Endothelial cell (in vitro differentiated cells): ENCODE results near the gene FN3KRP. TPM values are rescaled to one million over a fixed set of nuclear protein-coding genes. Genes with fewer than 3 reads are reported as not detected.

Experiments
- DNase-seq: peaks from one replicate; pipeline ENCODE4 v3.0.0; 2021; ENCODE audit warnings: low spot score
- H3K27ac Mint-ChIP-seq: one replicate; pipeline ENCODE4 v1.8.0; 2021; ENCODE audit warnings: mixed read lengths, inconsistent platforms; ENCODE audit not compliant: unreplicated experiment
- H3K27me3 Mint-ChIP-seq: one replicate; pipeline ENCODE4 v1.8.0; 2021; ENCODE audit warnings: mild to moderate bottlenecking, moderate library complexity, mixed read lengths, inconsistent platforms; ENCODE audit not compliant: unreplicated experiment
- H3K36me3 Mint-ChIP-seq: one replicate; pipeline ENCODE4 v1.8.0; 2021; ENCODE audit warnings: mild to moderate bottlenecking, low read depth, mixed read lengths, inconsistent platforms; ENCODE audit not compliant: unreplicated experiment
- H3K4me1 Mint-ChIP-seq: one replicate; pipeline ENCODE4 v1.8.0; 2021; ENCODE audit warnings: mild to moderate bottlenecking, mixed read lengths, inconsistent platforms; ENCODE audit not compliant: unreplicated experiment
- H3K4me3 Mint-ChIP-seq: one replicate; pipeline ENCODE4 v1.8.0; 2021; ENCODE audit warnings: mild to moderate bottlenecking, mixed read lengths, inconsistent platforms; ENCODE audit not compliant: unreplicated experiment
- H3K9me3 Mint-ChIP-seq: one replicate; pipeline ENCODE4 v1.8.0; 2021; ENCODE audit warnings: mixed read lengths, inconsistent platforms; ENCODE audit not compliant: unreplicated experiment
- total RNA-seq: library from RNA; stranded (reverse); fragmentation: NEBNext Ultra II Directional; extraction: Animal tissue kit (Norgen Biotek cat#: 25700); gene quantifications from one replicate; pipeline ENCODE4 v1.2.1, GENCODE V29; 2021; ENCODE audit not compliant: unreplicated experiment
- TF ChIP-seq, protein P1 (sequence below): fragments of 200-600 bp; sonication (generic); IDR thresholded peaks from one replicate; pipeline ENCODE4 v1.5.0; 2021; ENCODE audit warnings: antibody characterized with exemption; ENCODE audit not compliant: unreplicated experiment

FN3KRP gene
- total RNA-seq, 1 donor from 2014 or later = 27.9 TPM

DNA sequence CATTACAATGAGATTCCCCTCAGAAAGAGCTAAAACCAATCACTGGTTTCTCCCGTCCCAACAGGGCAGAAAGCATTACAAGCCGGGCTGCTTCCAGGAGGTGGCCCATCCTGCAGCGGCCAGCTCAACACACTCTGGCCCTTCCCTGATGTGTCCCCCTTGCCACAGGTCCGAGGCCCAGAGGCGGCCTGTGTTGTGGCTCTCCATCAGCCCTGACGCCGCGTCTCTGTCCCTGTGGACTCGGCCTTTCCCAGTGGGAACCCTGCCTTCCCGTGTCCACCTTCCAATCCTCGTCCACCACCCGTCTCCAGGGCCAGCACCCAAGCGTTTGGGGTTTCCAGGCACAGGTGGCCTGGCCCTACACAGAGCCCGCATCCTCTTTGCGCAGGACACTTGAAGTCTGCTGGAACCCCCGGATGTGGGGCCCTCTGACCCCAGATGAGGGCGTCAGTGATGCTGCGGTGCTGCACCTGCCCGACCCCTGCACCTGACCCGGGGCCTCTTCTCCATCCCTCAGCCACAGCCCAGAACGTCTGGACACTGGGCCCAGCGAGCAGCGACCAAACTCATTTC, 39.1 kb upstream of the FN3KRP start:
- TF ChIP-seq, protein P1, sequence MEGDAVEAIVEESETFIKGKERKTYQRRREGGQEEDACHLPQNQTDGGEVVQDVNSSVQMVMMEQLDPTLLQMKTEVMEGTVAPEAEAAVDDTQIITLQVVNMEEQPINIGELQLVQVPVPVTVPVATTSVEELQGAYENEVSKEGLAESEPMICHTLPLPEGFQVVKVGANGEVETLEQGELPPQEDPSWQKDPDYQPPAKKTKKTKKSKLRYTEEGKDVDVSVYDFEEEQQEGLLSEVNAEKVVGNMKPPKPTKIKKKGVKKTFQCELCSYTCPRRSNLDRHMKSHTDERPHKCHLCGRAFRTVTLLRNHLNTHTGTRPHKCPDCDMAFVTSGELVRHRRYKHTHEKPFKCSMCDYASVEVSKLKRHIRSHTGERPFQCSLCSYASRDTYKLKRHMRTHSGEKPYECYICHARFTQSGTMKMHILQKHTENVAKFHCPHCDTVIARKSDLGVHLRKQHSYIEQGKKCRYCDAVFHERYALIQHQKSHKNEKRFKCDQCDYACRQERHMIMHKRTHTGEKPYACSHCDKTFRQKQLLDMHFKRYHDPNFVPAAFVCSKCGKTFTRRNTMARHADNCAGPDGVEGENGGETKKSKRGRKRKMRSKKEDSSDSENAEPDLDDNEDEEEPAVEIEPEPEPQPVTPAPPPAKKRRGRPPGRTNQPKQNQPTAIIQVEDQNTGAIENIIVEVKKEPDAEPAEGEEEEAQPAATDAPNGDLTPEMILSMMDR = no peak
- DNase-seq = no peak
- Mint-ChIP-seq H3K9me3 (peaks cover 5% of the 10 kb centered on the region), H3K27ac (no peak overlapping the region), H3K4me1 (no peaks in the 10 kb centered on the region), H3K36me3 (no peaks in the 10 kb centered on the region), H3K27me3 (no peaks in the 10 kb centered on the region), H3K4me3 (no peak overlapping the region)

DNA sequence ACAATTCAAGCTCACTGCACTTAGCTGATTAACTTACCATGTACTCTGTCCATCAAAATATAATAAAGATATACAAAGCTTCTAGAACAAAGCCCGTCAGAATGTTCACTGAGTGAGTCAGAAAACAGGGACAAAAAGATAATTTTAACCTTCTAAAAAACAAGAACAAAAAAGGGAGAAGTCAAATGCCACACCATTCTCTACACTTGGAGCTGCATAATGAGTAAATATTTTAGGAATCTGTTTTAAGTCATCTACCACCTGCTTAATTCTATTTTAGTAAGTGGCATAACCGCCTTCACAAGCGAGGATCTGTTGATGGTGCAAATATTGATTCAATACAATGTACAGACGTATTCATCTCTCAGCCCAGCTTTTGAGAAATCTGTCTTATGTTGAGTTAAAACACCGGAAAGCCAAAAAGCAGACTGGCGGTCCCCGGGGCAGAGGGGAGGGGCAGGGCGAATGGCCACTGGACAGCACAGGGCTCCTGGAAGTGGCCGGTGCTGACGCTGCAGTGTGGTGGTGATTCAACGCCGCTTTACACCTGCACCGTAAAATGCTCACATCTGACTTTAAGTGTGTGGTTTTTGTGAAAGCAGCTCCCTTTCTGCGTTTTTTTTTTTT, 38.1 kb upstream of the FN3KRP start:
- Mint-ChIP-seq H3K27ac (no peak overlapping the region), H3K4me1 (no peaks in the 10 kb centered on the region)

DNA sequence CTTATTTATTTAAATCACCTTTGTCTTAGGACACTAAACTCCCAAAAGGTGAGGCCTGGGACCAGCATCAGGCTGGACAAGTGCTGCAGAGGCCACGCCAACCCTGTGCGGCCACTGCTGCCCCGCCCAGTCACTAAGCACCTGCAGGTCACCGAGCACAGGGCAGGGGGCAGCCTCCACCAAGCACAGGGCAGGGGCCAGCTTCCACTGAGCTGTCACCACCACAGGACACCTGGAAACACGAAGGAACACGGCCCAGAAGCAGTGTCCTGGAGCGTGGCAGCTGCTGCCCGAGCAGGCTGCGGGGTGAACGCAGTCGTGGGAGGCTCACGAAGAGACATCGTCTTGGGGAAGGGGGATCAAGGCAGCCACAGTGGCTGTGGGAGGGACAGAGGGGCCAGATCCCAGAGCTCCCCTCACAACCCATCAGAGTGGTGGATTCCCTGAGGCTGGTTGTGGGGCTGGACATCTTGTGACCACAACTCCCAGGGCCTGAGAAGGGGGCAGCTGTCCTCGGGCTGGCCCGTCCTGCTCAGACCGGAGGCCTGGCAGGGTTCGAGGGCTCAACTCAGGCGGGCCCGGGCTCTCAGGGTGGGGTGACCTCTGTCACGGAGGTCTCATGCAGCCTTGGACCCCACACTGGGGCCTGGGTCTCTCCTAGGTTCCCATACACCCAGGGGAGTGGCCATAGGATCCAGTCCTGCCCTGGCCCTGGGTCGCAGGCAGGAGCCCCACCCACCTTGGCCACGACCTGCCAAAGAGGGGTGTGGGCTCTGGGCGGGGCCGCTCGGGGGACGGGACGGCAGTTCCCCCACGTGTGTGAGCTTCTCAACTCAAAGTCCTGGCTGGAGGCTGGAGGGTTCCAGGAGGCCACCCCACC, 36.7 kb upstream of the FN3KRP start:
- TF ChIP-seq, protein P1 = no peak
- no peaks in the 10 kb centered on the region for H3K4me1 Mint-ChIP-seq
- no peak overlapping the region for H3K4me3 Mint-ChIP-seq
- DNase-seq = no peak
- H3K36me3 Mint-ChIP-seq = no peaks in the 10 kb centered on the region
- H3K27me3 Mint-ChIP-seq = no peaks in the 10 kb centered on the region
- H3K9me3 Mint-ChIP-seq = peaks cover 5% of the 10 kb centered on the region
- H3K27ac Mint-ChIP-seq = no peak overlapping the region

More for the DNA sequence above, 38.1 kb upstream of the FN3KRP start:
- no peaks in the 10 kb centered on the region for H3K27me3 Mint-ChIP-seq
- DNase-seq = no peak
- H3K4me3 Mint-ChIP-seq = no peak overlapping the region
- peaks cover 5% of the 10 kb centered on the region for H3K9me3 Mint-ChIP-seq
- H3K36me3 Mint-ChIP-seq = no peaks in the 10 kb centered on the region
- TF ChIP-seq, protein P1 = no peak

DNA sequence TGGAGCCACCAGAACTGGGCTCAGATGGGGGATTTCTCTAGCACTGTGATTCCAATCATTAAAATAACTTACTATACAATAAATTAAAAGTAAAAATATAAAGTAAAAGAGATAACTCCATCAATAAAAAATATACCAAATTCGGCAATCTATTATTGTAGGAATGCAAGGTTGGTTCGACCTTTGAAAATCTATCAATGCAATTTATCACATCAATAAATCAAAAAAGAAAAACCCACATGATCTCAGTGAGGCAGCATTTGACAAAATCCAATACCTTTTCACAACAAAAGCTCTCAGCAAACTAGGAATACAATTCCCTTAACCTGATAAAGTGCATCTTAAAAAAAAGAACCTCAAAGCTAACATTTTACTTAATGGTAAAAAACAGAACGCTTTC, 35.0 kb upstream of the FN3KRP start:
- Mint-ChIP-seq H3K9me3 (peaks cover 5% of the 10 kb centered on the region), H3K36me3 (no peaks in the 10 kb centered on the region)
- DNase-seq = no peak

More for the DNA sequence above, 35.0 kb upstream of the FN3KRP start:
- no peaks in the 10 kb centered on the region for H3K27me3 Mint-ChIP-seq
- H3K4me1 Mint-ChIP-seq = no peaks in the 10 kb centered on the region
- no peak overlapping the region for H3K27ac Mint-ChIP-seq
- TF ChIP-seq, protein P1 = no peak
- no peak overlapping the region for H3K4me3 Mint-ChIP-seq
